Parathyroid adenoma (tissue), 2 donors: ENCODE results near the gene GABPB1.
"Not testable (repeated sequence)": the region's sequence is repeated elsewhere in the genome, so short reads cannot be mapped to it uniquely, and the experiment has no call there.

Experiments used
- H2AFZ ChIP-seq: fragments of 300-600 bp; sonication (generic); one replicate; pipeline ENCODE4 v1.7.0; 2017; ENCODE audit warnings: antibody characterized with exemption, mild to moderate bottlenecking
- H3K27ac ChIP-seq: fragments of 300-600 bp; sonication (generic); one replicate; pipeline ENCODE4 v1.7.0; 2017
- H3K27me3 ChIP-seq: fragments of 300-600 bp; sonication (generic); one replicate; pipeline ENCODE4 v1.7.0; 2017; ENCODE audit warnings: low read length; ENCODE audit not compliant: control insufficient read depth, insufficient read depth
- H3K36me3 ChIP-seq: fragments of 300-600 bp; sonication (generic); one replicate; pipeline ENCODE4 v1.7.0; 2017; ENCODE audit warnings: low read length; ENCODE audit not compliant: control insufficient read depth, insufficient read depth
- H3K4me1 ChIP-seq: fragments of 300-600 bp; sonication (generic); one replicate; pipeline ENCODE4 v1.7.0; 2017; ENCODE audit warnings: control low read depth
- H3K4me2 ChIP-seq: fragments of 300-600 bp; sonication (generic); one replicate; pipeline ENCODE4 v1.7.0; 2017; ENCODE audit warnings: low read length
- H3K4me3 ChIP-seq: fragments of 300-600 bp; sonication (generic); one replicate; pipeline ENCODE4 v1.7.0; 2017; ENCODE audit warnings: low read depth, low read length
- H3K79me2 ChIP-seq: fragments of 300-600 bp; sonication (generic); one replicate; pipeline ENCODE4 v1.7.0; 2017; ENCODE audit warnings: control low read depth
- H3K9ac ChIP-seq: fragments of 300-600 bp; sonication (generic); one replicate; pipeline ENCODE4 v1.7.0; 2017; ENCODE audit warnings: mild to moderate bottlenecking
- H3K9me3 ChIP-seq: fragments of 300-600 bp; sonication (generic); one replicate; pipeline ENCODE4 v1.7.0; 2017; ENCODE audit warnings: low read length; ENCODE audit not compliant: control insufficient read depth
- TF ChIP-seq, protein P1 (sequence below): fragments of 300-600 bp; sonication (generic); IDR thresholded peaks from one replicate; pipeline ENCODE4 v1.7.0; 2017; ENCODE audit warnings: antibody characterized with exemption, mild to moderate bottlenecking
- donor health status: primary hyperparathyroidism.

Gene GABPB1

DNA sequence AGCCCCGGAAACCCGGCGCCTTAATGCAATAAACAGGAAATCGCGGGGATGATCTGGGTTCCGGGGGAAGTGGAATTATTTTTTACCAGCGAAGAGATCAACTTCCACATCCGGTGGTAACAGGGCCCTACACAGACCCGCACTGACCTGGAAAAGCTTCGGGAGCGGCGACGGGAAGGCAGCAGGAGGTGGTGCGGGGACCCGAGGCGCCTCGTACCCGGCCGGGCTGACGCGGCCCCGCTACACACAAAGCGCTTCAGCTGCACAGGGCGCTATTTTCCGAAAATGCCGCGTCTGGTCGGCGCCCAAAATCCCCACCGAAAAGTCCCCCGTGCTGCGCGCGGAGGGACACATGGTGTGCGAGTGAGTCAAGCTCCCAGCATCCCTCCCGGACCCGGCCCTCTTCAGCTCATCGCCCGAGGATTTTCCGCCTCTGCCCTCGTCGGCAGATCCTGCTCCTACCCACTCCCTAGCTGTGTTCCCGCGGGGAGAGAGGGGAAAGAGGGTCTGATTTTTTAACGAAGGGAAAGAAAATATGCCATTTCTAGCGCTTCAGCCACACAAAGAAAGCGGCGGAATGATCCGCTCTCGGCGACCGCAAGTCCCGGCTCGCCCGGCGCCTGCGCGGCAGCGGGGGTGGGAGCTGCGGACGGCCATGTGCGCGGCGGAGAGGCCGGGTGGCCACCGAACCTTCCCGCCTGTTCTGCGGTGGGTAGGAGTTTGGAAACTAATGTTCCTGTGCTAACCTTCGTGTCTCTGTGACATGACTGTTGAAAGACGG, at the start of gene GABPB1:
GABPB1 (minus strand) TSS at position 361 of the 781 bp plus-strand sequence. CDS start 45,400 bp downstream, outside the sequence.
- H3K79me2 ChIP-seq = peaks cover 5% of the 10 kb centered on the region
- peak within 1 kb of the TSS; percentile 77 for H3K4me2 ChIP-seq
- H2AFZ ChIP-seq = peak within 1 kb of the TSS; percentile 65
- peak within 1 kb of the TSS; percentile 80 for H3K9ac ChIP-seq
- TF ChIP-seq, protein P1, sequence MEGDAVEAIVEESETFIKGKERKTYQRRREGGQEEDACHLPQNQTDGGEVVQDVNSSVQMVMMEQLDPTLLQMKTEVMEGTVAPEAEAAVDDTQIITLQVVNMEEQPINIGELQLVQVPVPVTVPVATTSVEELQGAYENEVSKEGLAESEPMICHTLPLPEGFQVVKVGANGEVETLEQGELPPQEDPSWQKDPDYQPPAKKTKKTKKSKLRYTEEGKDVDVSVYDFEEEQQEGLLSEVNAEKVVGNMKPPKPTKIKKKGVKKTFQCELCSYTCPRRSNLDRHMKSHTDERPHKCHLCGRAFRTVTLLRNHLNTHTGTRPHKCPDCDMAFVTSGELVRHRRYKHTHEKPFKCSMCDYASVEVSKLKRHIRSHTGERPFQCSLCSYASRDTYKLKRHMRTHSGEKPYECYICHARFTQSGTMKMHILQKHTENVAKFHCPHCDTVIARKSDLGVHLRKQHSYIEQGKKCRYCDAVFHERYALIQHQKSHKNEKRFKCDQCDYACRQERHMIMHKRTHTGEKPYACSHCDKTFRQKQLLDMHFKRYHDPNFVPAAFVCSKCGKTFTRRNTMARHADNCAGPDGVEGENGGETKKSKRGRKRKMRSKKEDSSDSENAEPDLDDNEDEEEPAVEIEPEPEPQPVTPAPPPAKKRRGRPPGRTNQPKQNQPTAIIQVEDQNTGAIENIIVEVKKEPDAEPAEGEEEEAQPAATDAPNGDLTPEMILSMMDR = no peak
- no peaks in the 10 kb centered on the region for H3K36me3 ChIP-seq
- H3K27ac ChIP-seq = peak within 1 kb of the TSS; percentile 86
- no peaks in the 10 kb centered on the region for H3K9me3 ChIP-seq
- peak within 1 kb of the TSS; percentile 83 for H3K4me3 ChIP-seq
- no peaks in the 10 kb centered on the region for H3K27me3 ChIP-seq
- H3K4me1 ChIP-seq = peaks cover 10% of the 10 kb centered on the region

DNA sequence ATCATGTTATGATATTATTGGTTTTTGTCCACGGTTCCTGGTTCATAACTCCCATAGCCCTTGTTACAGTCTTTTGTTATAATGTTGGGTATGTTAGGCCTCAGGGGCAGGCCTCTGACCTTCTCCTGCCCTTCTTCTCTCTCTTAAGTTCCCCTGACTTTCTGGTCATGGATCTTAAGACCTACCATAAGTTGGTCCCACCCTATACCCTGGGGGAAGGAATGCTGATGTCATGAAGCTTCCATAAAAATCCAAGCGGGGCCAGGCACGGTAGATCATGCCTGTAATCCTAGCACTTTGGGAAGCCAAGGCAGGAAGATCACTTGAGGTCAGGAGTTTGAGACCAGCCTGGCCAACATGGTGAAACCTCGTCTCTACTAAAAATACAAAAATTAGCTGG, 36.6 kb upstream of the GABPB1 start:
- H3K4me3 ChIP-seq, H3K4me2 ChIP-seq, H3K9me3 ChIP-seq, H3K27ac ChIP-seq, H3K36me3 ChIP-seq, H3K79me2 ChIP-seq, H2AFZ ChIP-seq, H3K27me3 ChIP-seq, H3K4me1 ChIP-seq, H3K9ac ChIP-seq: not testable (repeated sequence)

DNA sequence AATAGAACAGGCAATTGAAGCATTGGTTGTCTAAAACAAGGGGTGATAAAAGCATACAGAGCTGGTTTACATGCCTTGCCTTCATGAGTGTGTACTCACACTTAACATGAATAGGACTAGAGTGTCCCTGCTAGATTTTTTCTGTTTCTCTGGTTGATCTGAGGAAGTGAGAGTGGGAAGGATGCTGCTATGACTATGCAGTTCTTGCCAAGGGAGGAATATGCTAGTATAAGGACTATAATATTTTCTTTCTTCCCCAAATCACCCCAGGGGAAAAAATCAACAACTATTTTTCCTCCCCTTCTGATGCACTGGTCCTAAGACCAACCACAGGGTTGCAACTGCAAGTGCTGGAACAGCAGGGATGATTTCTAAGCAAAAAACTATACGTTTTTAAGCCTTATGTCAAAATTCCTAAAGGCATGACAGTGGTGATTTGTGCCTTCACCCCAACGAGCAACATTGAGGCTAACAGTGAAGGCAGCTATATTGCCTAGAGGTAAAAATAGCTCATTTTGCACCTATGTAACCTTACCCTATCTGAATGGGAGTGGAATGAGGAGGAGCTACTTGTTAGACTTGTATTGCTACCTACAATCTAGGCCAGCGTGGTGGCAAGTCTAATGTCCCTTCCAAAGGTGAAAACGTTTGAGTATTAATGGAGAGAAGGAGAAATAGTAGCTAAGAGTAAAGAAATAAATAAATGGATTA, 35.7 kb upstream of the GABPB1 start:
- no peak overlapping the region for H3K4me3 ChIP-seq
- no peak overlapping the region for H3K9ac ChIP-seq
- H3K79me2 ChIP-seq = no peaks in the 10 kb centered on the region
- H3K36me3 ChIP-seq = no peaks in the 10 kb centered on the region
- no peaks in the 10 kb centered on the region for H3K27me3 ChIP-seq
- no peak overlapping the region for H3K27ac ChIP-seq
- H2AFZ ChIP-seq = no peak overlapping the region
- no peak overlapping the region for H3K4me2 ChIP-seq
- H3K9me3 ChIP-seq = no peaks in the 10 kb centered on the region
- H3K4me1 ChIP-seq = no peaks in the 10 kb centered on the region
- TF ChIP-seq, protein P1 = no peak

DNA sequence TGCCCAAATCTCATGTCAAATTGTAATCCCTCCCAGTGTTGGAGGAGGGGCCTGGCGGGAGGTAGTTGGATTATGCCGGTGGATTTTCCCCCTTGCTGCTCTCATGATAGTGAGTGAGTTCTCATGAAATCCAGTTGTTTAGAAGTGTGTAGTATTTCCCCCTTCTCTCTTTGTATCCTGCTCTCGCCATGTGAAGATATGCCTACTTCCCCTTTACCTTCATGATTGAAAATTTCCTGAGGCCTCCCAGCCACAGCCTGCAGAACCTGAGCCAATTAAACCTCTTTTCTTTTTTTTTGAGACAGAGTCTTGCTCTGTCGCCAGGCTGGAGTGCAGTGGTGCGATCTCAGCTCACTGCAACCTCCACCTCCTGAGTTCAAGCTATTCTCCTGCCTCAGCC, 27.4 kb upstream of the GABPB1 start:
- not testable (repeated sequence) for H3K9ac ChIP-seq, H3K4me1 ChIP-seq, H3K9me3 ChIP-seq, H3K36me3 ChIP-seq, H3K27me3 ChIP-seq, H3K4me2 ChIP-seq, H3K27ac ChIP-seq, H3K79me2 ChIP-seq, H3K4me3 ChIP-seq, H2AFZ ChIP-seq

DNA sequence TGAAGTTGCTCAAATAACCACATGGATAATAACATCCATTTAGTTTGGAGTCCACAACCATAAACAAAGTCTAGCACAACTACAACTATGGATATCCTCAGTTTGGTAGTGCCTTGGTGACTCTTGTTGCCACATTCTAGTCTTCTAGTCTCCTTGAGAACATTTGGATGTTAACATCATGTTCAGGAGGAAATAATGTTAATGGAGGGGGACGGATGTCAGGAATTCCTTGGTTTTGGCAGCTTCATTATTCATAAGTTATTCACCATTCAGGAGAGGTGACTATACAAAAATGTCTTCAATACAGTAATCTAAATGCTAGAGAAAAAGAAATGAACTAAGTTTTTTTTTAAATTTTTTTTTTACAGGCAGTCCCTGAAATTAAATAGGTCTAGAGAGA, 26.4 kb upstream of the GABPB1 start:
- Histone ChIP-seq H2AFZ (no peak overlapping the region), H3K4me3 (no peak overlapping the region), H3K27ac (no peak overlapping the region), H3K9me3 (no peaks in the 10 kb centered on the region), H3K36me3 (no peaks in the 10 kb centered on the region), H3K4me2 (no peak overlapping the region), H3K4me1 (no peaks in the 10 kb centered on the region), H3K9ac (no peak overlapping the region), H3K27me3 (no peaks in the 10 kb centered on the region), H3K79me2 (no peaks in the 10 kb centered on the region)
- TF ChIP-seq, protein P1 = no peak
